Lower leg skin (tissue), 4 donors: Measurements from ENCODE around the gene NODAL. TPM values are rescaled to one million over a fixed set of nuclear protein-coding genes. Genes with fewer than 3 reads are reported as not detected.
"Not testable (repeated sequence)": the region's sequence is repeated elsewhere in the genome, so short reads cannot be mapped to it uniquely, and the experiment has no call there.

Experiments used
- DNase-seq, 2 donors: peaks; one replicate each; pipeline ENCODE4 v3.0.0-alpha.2; 2019; ENCODE audit warnings: low spot score in 2 of 2
- H3K4me3 ChIP-seq: fragments of 200-600 bp; sonication (generic); 2 replicates; pipeline ENCODE4 v1.5.1; 2017; ENCODE audit warnings: mild to moderate bottlenecking, low read depth; ENCODE audit not compliant: poor library complexity, severe bottlenecking
- POLR2A ChIP-seq, 2 donors: fragments of 450-650 bp; IDR thresholded peaks; one replicate each; pipeline ENCODE4 v1.6.1; 2016 to 2017; ENCODE audit warnings: antibody characterized with exemption in 2 of 2, mild to moderate bottlenecking in 1 of 2, moderate library complexity in 1 of 2
- WGBS, 2 donors: methylation state at CpG; one replicate each; pipeline ENCODE4 v1.1.5; 2018; 5-methylcytosine and 5-hydroxymethylcytosine counted together
- intact Hi-C: fragments of 100-400 bp; cut with DNase I; formaldehyde crosslinking; loops from one replicate; pipeline ENCODE4 v1.15.0; 2023; ENCODE audit warnings: low total_unique reads
- total RNA-seq, 4 donors: library from RNA; depleted of rRNA; stranded (reverse); fragments of >200 nt; gene quantifications; one replicate each; pipeline ENCODE4 v1.1.0, GENCODE V29; 2016
- TF ChIP-seq, protein P1 (sequence below), 3 donors: fragments of 450-650 bp; IDR thresholded peaks; one replicate each; pipeline ENCODE4 v1.5.1; 2016; ENCODE audit warnings: antibody characterized with exemption in 3 of 3, mild to moderate bottlenecking in 3 of 3, moderate library complexity in 2 of 3

Gene NODAL
- total RNA-seq, result not detected

GRCh38 chr10:70441161-70441894, at the start of gene NODAL:
NODAL (minus strand) TSS chr10:70441681; CDS start chr10:70441667, 14 bp downstream.
- 5 to 16% methylated on average over 21 to 44 of the region's 60 CpGs for WGBS, 2 donors
- intact Hi-C loops, result no loop called here
- no peak for TF ChIP-seq POLR2A (IDR thresholded peaks at IDR 0.05)
- TF ChIP-seq, protein P1, sequence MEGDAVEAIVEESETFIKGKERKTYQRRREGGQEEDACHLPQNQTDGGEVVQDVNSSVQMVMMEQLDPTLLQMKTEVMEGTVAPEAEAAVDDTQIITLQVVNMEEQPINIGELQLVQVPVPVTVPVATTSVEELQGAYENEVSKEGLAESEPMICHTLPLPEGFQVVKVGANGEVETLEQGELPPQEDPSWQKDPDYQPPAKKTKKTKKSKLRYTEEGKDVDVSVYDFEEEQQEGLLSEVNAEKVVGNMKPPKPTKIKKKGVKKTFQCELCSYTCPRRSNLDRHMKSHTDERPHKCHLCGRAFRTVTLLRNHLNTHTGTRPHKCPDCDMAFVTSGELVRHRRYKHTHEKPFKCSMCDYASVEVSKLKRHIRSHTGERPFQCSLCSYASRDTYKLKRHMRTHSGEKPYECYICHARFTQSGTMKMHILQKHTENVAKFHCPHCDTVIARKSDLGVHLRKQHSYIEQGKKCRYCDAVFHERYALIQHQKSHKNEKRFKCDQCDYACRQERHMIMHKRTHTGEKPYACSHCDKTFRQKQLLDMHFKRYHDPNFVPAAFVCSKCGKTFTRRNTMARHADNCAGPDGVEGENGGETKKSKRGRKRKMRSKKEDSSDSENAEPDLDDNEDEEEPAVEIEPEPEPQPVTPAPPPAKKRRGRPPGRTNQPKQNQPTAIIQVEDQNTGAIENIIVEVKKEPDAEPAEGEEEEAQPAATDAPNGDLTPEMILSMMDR (IDR thresholded peaks at IDR 0.05), result no peak
- H3K4me3 ChIP-seq, result no peak within 1 kb of the TSS
- no peak for DNase-seq

- intact Hi-C loops, result no loop called here
- H3K4me3 ChIP-seq, result no peak overlapping the region
- DNase-seq, result no peak
- WGBS, 2 donors, result 89 to 96% methylated on average over 4 of the region's 4 CpGs
- TF ChIP-seq, protein P1 (IDR thresholded peaks at IDR 0.05), result no peak
- TF ChIP-seq POLR2A (IDR thresholded peaks at IDR 0.05), result no peak
These were observed 48.7 kb upstream of the NODAL start for GRCh38 chr10:70490142-70490541.

- intact Hi-C loops, result loop anchor here (5.0 kb wide), 1 partner anchor 374 kb away; no protein-coding TSS in a partner anchor
- no peak for TF ChIP-seq POLR2A (IDR thresholded peaks at IDR 0.05)
- TF ChIP-seq, protein P1 (IDR thresholded peaks at IDR 0.05), result no peak
- 89 to 92% methylated on average over 3 of the region's 3 CpGs for WGBS, 2 donors
- no peak for DNase-seq
- H3K4me3 ChIP-seq, result no peak overlapping the region
These were observed 46.3 kb upstream of the NODAL start for GRCh38 chr10:70487824-70488223.

DNA sequence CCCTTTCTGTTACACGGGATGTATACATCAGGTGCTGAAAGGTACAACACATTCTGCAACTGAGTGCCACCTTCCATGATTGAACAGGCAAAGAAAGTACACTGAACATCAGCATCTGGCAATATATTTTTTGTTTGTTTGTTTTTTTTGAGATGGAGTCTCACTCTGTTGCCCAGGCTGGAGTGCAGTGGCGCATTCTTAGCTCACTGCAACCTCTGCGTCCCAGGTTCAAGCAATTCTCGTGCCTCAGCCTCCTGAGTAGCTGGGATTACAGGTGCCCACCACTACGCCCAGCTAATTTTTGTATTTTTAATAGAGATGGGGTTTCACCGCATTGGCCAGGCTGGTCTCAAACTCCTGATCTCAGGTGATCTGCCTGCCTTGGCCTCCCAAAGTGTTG, 42.4 kb upstream of the NODAL start:
- DNase-seq, H3K4me3 ChIP-seq, intact Hi-C loops: not testable (repeated sequence)
- WGBS, 2 donors, result 92 to 97% methylated on average over 6 of the region's 6 CpGs

DNA sequence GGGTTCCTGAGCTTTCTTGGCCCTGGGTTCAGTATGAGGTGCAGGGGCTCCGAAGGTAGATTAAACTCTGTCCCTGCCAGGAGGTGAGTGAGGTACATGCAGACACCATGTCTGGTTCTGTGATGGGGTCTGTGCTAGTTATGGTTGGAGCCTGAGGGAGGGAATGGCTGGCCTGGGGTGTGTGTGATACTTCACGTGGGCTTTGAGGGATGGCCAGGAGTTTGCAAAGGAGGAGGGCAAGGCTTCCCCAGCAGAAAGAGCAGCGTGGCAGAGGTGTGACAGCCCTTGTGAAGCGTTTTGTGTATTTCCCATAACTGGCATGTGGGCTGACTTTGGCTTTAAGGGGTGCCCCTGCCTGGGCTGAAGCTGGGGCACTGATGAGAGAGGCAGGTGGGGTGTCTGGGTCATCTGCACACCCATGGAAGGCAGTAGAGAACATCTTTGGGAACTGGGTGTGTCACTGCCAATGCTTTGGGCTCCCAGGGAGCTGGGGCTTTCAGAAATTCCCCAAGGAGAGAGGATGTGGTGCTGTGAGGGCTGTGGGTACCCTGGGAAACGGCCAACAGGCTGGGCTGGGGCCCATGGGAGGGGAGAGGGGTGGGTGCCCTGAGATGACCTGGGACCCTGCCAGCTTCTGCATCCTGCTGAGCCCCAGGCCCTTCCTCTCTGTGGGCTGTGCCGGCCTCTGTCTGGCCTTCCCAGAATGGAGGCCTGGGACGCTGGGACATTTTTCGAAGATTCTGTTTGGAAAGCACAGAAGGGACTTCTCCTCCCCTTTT, 41.7 kb upstream of the NODAL start:
- no peak overlapping the region for H3K4me3 ChIP-seq
- DNase-seq, result no peak
- no peak for TF ChIP-seq POLR2A (IDR thresholded peaks at IDR 0.05)
- 63 to 84% methylated on average over 7 to 8 of the region's 8 CpGs for whole genome bisulfite sequencing, 2 donors
- intact Hi-C loops, result no loop called here

DNA sequence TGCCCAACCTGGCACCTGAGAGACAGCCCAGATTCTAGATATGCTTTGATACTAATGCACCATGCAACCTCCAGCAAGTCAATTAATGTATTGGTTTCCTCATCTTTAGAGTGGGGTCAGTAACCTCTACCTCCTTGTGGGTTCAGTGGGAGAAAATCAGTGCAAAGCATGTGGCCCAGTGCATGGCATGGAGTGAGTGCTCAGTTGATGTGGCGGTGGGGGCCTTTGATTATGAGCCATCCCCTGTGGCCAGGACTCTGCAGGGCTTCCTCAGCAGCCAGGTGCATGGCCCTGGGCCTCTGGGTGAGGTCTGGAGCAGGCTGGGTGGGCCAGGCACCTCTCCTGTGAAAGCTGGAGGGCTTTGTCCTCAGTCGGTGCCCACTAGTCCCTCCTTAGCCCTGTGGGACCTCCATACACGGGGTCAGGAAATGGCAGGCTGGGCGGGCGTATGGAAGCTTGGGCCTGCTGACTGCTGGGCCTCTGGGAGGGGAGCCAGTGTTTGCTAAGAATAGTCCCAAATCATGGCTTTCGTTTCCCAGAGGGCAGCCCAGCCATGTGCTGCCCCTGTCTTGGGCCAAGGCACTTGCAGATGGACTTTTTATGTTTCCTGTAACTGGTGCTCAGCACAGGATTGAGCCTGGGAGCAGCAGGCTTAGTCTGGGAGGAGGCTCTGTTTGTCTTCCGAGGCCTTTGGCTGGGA, 40.5 kb upstream of the NODAL start:
- intact Hi-C loops, result no loop called here
- no peak overlapping the region for H3K4me3 ChIP-seq
- 36 to 57% methylated on average over 4 to 5 of the region's 7 CpGs for WGBS, 2 donors

More for the DNA sequence above, 40.5 kb upstream of the NODAL start:
- TF ChIP-seq, protein P1 (IDR thresholded peaks at IDR 0.05), result no peak
- no peak for TF ChIP-seq POLR2A (IDR thresholded peaks at IDR 0.05)
- peak in 1 of 2 donors; percentile 92 for DNase-seq
